HCT116 (cell line): ENCODE measurements around the gene RCAN2. TPM values are rescaled to one million over a fixed set of nuclear protein-coding genes. Genes with fewer than 3 reads are reported as not detected.

Experiments
- ATAC-seq: fragments of 200-7000 bp; cut with Tn5 transposase; 2 replicates; pipeline ENCODE4 v1.9.1; 2020; ENCODE audit warnings: mild to moderate bottlenecking, moderate library complexity
- BruUV-seq: library from RNA; stranded (reverse); fragments of 400-500 nt; replicated peaks from 2 replicates; lab custom pipeline; 2021; lab: Mats Ljungman, UMichigan
- CTCF ChIA-PET: fragments of 300-600 bp; sonication (Branson Sonifier 250); formaldehyde crosslinking; loops from one replicate; lab custom pipeline; 2021; ENCODE audit warnings: antibody characterized with exemption; lab: Charles Lee
- POLR2A ChIA-PET: fragments of 300-600, 350-600 bp; sonication (Branson Sonifier 250); formaldehyde crosslinking; loops from one replicate; lab custom pipeline; 2021; ENCODE audit warnings: antibody characterized with exemption; lab: Charles Lee
- RAD21 ChIA-PET, 2 experiments: fragments of 300-600 bp; sonication (Branson Sonifier 250); formaldehyde crosslinking; loops; one replicate each; lab custom pipeline; 2023; ENCODE audit warnings: low total read pairs in 2 of 2; ENCODE audit not compliant: uncharacterized antibody in 2 of 2, unreplicated experiment in 2 of 2, low non-redundant PET in 1 of 2; lab: Charles Lee
- DNase-seq: peaks from one replicate; pipeline ENCODE4 v3.0.0-alpha.2; 2010; ENCODE audit warnings: low read depth, low spot score
- H2AFZ ChIP-seq: fragments of 200-600 bp; shearing (Covaris generic), sonication (generic); 2 replicates; pipeline ENCODE4 v1.6.1; 2017; ENCODE audit warnings: low read depth, mixed run types, mixed read lengths, antibody characterized with exemption, low read length; ENCODE audit not compliant: poor library complexity, severe bottlenecking
- H3K27ac ChIP-seq: 2 replicates; pipeline ENCODE4 v1.5.1; 2012; ENCODE audit warnings: low read depth, low read length
- H3K27me3 ChIP-seq: fragments of 200-600 bp; sonication (generic); 2 replicates; pipeline ENCODE4 v1.6.1; 2016; ENCODE audit warnings: mixed run types, low read length, mixed read lengths; ENCODE audit not compliant: insufficient read depth
- H3K36me3 ChIP-seq, 2 experiments: fragments of 200-500 bp in 1 of 2; fragments of 200-600 bp in 1 of 2; sonication (Bioruptor generic) in 1 of 2; sonication (generic) in 1 of 2; 2 replicates each; pipeline versions ENCODE4 v1.5.1 to v1.6.1; 2014 to 2016; ENCODE audit warnings: low read length in 2 of 2, inconsistent platforms in 1 of 2, mixed read lengths in 1 of 2, mixed run types in 1 of 2; ENCODE audit not compliant: insufficient read depth in 2 of 2, control insufficient read depth in 1 of 2
- H3K4me1 ChIP-seq, 2 experiments: fragments of 200-600 bp in 1 of 2; sonication (generic) in 1 of 2; 2 replicates each; pipeline versions ENCODE4 v1.5.1 to v1.6.1; 2012 to 2017; ENCODE audit warnings: low read length in 2 of 2, inconsistent platforms in 1 of 2, mild to moderate bottlenecking in 1 of 2, mixed read lengths in 1 of 2, mixed run types in 1 of 2, moderate library complexity in 1 of 2; ENCODE audit not compliant: insufficient read depth in 2 of 2, control insufficient read depth in 1 of 2
- H3K4me2 ChIP-seq: fragments of 200-600 bp; sonication (generic); 2 replicates; pipeline ENCODE4 v1.6.1; 2017; ENCODE audit warnings: mixed run types, low read length, mixed read lengths
- H3K4me3 ChIP-seq, 2 experiments: fragments of 200-600 bp in 1 of 2; sonication (generic) in 1 of 2; replicated peaks in 1 of 2; 2 replicates each; pipeline ENCODE4 v1.5.1; 2011 to 2016; ENCODE audit warnings: low read length in 2 of 2, control low read depth in 1 of 2, low read depth in 1 of 2, mild to moderate bottlenecking in 1 of 2, mixed read lengths in 1 of 2, mixed run types in 1 of 2
- H3K79me2 ChIP-seq: fragments of 200-600 bp; sonication (generic); 2 replicates; pipeline ENCODE4 v1.6.1; 2017; ENCODE audit warnings: mild to moderate bottlenecking, mixed run types, low read length, moderate library complexity, mixed read lengths; ENCODE audit not compliant: insufficient read depth
- H3K9ac ChIP-seq: fragments of 200-600 bp; sonication (generic); 2 replicates; pipeline ENCODE4 v1.6.1; 2016; ENCODE audit warnings: low read length, mixed read lengths
- H3K9me2 ChIP-seq: fragments of 200-600 bp; sonication (generic), shearing (Covaris generic); 2 replicates; pipeline ENCODE4 v1.6.1; 2017; ENCODE audit warnings: mixed run types, mild to moderate bottlenecking, moderate library complexity; ENCODE audit not compliant: insufficient read depth
- H3K9me3 ChIP-seq, 2 experiments: fragments of 200-500 bp in 1 of 2; fragments of 200-600 bp in 1 of 2; sonication (Bioruptor generic) in 1 of 2; sonication (generic) in 1 of 2; 2 replicates each; pipeline ENCODE4 v1.6.1; 2014 to 2017; ENCODE audit warnings: low read length in 2 of 2, mixed read lengths in 2 of 2, inconsistent platforms in 1 of 2, low read depth in 1 of 2, mild to moderate bottlenecking in 1 of 2, mixed run types in 1 of 2, moderate library complexity in 1 of 2; ENCODE audit not compliant: control insufficient read depth in 1 of 2, insufficient read depth in 1 of 2
- H4K20me1 ChIP-seq: fragments of 200-600 bp; sonication (generic), shearing (Covaris generic); 2 replicates; pipeline ENCODE4 v1.6.1; 2017; ENCODE audit warnings: mixed run types, mild to moderate bottlenecking, moderate library complexity; ENCODE audit not compliant: insufficient read depth
- EZH2 ChIP-seq: fragments of 200-600 bp; sonication (generic); IDR thresholded peaks from 2 replicates; pipeline ENCODE4 v1.6.1; 2017; ENCODE audit warnings: antibody characterized with exemption, mixed run types
- EZH2phosphoT487 ChIP-seq: fragments of 200-600 bp; IDR thresholded peaks from 2 replicates; pipeline ENCODE4 v1.6.1; 2018; ENCODE audit warnings: antibody characterized with exemption, borderline replicate concordance
- FOSL1 ChIP-seq: IDR thresholded peaks from 2 replicates; pipeline ENCODE4 v1.6.1; 2012; ENCODE audit warnings: low read depth
- RAD21 ChIP-seq: IDR thresholded peaks from 2 replicates; pipeline ENCODE4 v1.6.1; 2012; ENCODE audit warnings: low read depth, mild to moderate bottlenecking
- SIN3A ChIP-seq: IDR thresholded peaks from 2 replicates; pipeline ENCODE4 v1.6.1; 2012; ENCODE audit warnings: low read depth
- SRF ChIP-seq: IDR thresholded peaks from 2 replicates; pipeline ENCODE4 v1.6.1; 2012; ENCODE audit warnings: low read depth
- YY1 ChIP-seq: IDR thresholded peaks from 2 replicates; pipeline ENCODE4 v1.6.1; 2011; ENCODE audit warnings: low read length, low read depth, moderate library complexity, mild to moderate bottlenecking; ENCODE audit not compliant: insufficient replicate concordance; ENCODE audit errors: extremely low read depth
- ZFX ChIP-seq: fragments of 450-650 bp; IDR thresholded peaks from 2 replicates; pipeline ENCODE4 v1.6.1; 2017
- ZNF274 ChIP-seq: fragments of 200-500 bp; sonication (Bioruptor generic); IDR thresholded peaks from 2 replicates; pipeline ENCODE4 v1.6.1; 2014; ENCODE audit warnings: mild to moderate bottlenecking, low read depth, low read length, inconsistent platforms
- intact Hi-C: fragments of 100-400 bp; cut with micrococcal nuclease; formaldehyde crosslinking; loops from 2 replicates; pipeline ENCODE4 v1.10.0; 2022
- total RNA-seq: library from RNA; stranded (reverse); gene quantifications from one replicate; pipeline ENCODE4 v1.2.1, GENCODE V29; 2021; ENCODE audit not compliant: unreplicated experiment
- TF ChIP-seq, protein P1 (sequence below): IDR thresholded peaks from 2 replicates; pipeline ENCODE4 v1.6.1; 2012; ENCODE audit warnings: low read depth
- TF ChIP-seq, protein P2 (sequence below), 3 experiments: fragments of 200-600 bp in 1 of 3; sonication (generic) in 1 of 3; IDR thresholded peaks in 2 of 3; conservative IDR thresholded peaks in 1 of 3; 2 replicates each; pipeline ENCODE4 v1.5.1; 2012 to 2017; ENCODE audit warnings: low read depth in 2 of 3, low read length in 2 of 3, antibody characterized with exemption in 1 of 3, borderline replicate concordance in 1 of 3, control low read depth in 1 of 3, mild to moderate bottlenecking in 1 of 3, mixed read lengths in 1 of 3, mixed run types in 1 of 3, moderate library complexity in 1 of 3; ENCODE audit not compliant: insufficient read depth in 1 of 3

Gene RCAN2
- total RNA-seq, 1 experiment from 2014 or later = 0.57 TPM

DNA sequence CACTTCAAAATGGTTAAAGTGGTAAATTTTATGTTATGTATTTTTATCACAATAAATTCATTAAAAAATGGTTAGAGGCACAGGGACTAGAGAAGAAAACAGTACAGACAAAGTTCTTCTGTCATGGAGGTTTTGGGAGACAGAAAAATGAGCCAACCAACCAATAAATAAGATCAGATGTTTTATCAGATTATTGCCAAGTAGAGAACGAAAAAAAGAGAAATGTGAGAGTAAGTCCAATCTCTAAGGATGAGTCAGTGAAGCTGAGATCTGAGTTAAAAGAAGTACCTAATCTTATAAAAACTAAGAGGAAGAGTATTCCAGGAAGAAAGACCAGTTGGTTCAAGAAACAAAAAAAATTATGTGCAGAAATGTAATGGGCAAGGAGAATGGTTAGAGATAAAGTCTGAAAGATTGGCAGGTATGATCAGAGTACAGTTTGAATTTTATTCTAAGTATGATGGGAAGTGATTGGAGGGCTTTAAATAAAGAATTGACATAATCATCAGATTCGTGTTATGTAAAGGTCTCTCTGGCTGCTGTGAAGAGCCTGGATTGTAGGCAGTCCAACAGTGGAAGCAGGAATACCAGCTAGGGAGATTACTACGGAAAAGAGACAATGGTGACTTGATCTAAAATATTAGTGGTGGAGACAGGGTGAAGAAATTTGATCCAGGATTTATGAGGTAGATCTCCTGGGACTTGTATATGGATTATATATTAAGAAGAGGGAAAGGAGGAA lies 79.6 kb downstream of the RCAN2 start (continued):
- no peak for TF ChIP-seq SRF
- no peak for TF ChIP-seq SIN3A
- TF ChIP-seq ZNF274 = no peak
- no peak for TF ChIP-seq EZH2
- no peak for TF ChIP-seq ZFX
- TF ChIP-seq EZH2phosphoT487 = no peak
- TF ChIP-seq, protein P1, sequence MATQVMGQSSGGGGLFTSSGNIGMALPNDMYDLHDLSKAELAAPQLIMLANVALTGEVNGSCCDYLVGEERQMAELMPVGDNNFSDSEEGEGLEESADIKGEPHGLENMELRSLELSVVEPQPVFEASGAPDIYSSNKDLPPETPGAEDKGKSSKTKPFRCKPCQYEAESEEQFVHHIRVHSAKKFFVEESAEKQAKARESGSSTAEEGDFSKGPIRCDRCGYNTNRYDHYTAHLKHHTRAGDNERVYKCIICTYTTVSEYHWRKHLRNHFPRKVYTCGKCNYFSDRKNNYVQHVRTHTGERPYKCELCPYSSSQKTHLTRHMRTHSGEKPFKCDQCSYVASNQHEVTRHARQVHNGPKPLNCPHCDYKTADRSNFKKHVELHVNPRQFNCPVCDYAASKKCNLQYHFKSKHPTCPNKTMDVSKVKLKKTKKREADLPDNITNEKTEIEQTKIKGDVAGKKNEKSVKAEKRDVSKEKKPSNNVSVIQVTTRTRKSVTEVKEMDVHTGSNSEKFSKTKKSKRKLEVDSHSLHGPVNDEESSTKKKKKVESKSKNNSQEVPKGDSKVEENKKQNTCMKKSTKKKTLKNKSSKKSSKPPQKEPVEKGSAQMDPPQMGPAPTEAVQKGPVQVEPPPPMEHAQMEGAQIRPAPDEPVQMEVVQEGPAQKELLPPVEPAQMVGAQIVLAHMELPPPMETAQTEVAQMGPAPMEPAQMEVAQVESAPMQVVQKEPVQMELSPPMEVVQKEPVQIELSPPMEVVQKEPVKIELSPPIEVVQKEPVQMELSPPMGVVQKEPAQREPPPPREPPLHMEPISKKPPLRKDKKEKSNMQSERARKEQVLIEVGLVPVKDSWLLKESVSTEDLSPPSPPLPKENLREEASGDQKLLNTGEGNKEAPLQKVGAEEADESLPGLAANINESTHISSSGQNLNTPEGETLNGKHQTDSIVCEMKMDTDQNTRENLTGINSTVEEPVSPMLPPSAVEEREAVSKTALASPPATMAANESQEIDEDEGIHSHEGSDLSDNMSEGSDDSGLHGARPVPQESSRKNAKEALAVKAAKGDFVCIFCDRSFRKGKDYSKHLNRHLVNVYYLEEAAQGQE = no peak
- TF ChIP-seq, all 23 proteins: peak for 0

DNA sequence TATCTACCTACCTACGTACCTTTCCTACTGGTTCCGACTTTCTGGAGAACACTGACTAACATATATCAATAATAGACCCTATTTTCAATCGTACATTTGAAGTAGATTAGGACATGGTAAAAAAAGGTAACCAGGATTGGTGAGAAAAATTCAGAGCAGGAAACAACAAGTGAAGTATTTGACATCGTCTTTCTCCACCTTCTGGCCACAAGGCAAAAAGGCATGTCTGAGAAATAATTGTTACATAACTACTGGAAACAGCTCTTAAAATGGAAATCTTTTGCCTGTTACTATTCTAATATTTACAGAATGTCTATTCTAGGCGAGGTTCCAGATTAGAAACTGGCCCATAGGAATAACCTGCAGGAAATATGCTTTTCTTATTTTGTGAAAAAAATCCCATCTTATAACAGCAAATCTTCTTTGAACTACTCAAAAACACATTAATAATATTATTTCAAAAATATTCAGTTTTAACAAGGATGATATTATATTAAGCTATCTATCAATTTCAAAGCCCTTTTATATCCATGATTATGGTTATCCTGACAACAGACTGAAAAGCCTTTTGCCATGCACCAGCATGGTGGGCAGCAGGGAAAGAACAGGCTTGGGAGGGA lies 80.8 kb downstream of the RCAN2 start:
- H3K27ac ChIP-seq = no peak overlapping the region
- no peaks in the 10 kb centered on the region for H3K9me3 ChIP-seq
- ChIA-PET POLR2A (no interaction called here), RAD21 (interaction anchor here (1.2 to 1.6 kb wide), 5 partner anchors 189 to 480 kb away, joined by 3 to 13 read pairs (median 6); no protein-coding TSS in a partner anchor), CTCF (interaction anchor here (0.8 to 1.8 kb wide), 11 partner anchors 14 to 579 kb away, joined by 3 to 43 read pairs (median 4); partner anchors contain the start of gene ENPP4)
- H2AFZ ChIP-seq = peak overlapping the region; percentile 87
- ATAC-seq (peak; percentile 44; the same call in 1 of the 2 replicates), DNase-seq (peak; percentile 32)
- H4K20me1 ChIP-seq = no peaks in the 10 kb centered on the region
- no peaks in the 10 kb centered on the region for H3K4me1 ChIP-seq
- no peak overlapping the region for H3K4me2 ChIP-seq
- no peaks in the 10 kb centered on the region for H3K36me3 ChIP-seq
- TF ChIP-seq, protein P2, sequence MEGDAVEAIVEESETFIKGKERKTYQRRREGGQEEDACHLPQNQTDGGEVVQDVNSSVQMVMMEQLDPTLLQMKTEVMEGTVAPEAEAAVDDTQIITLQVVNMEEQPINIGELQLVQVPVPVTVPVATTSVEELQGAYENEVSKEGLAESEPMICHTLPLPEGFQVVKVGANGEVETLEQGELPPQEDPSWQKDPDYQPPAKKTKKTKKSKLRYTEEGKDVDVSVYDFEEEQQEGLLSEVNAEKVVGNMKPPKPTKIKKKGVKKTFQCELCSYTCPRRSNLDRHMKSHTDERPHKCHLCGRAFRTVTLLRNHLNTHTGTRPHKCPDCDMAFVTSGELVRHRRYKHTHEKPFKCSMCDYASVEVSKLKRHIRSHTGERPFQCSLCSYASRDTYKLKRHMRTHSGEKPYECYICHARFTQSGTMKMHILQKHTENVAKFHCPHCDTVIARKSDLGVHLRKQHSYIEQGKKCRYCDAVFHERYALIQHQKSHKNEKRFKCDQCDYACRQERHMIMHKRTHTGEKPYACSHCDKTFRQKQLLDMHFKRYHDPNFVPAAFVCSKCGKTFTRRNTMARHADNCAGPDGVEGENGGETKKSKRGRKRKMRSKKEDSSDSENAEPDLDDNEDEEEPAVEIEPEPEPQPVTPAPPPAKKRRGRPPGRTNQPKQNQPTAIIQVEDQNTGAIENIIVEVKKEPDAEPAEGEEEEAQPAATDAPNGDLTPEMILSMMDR (IDR thresholded peaks at IDR 0.05 in 2 of 3, conservative IDR thresholded peaks at IDR 0.05 in 1 of 3; ENCODE audit: borderline replicate concordance in 1 of 3, insufficient read depth in 1 of 3, low read depth in 2 of 3, low read length in 2 of 3) = peak; percentile 49 to 77 (median 76); a peak in 5 of 6 replicates
- TF ChIP-seq RAD21 = peak; percentile 91
- no peak for TF ChIP-seq FOSL1
- TF ChIP-seq YY1 = no peak
- H3K9ac ChIP-seq = no peak overlapping the region
- no peaks in the 10 kb centered on the region for H3K27me3 ChIP-seq
- H3K4me3 ChIP-seq = no peak overlapping the region
- no peaks in the 10 kb centered on the region for H3K79me2 ChIP-seq
- no TSS peak for BruUV-seq
- intact Hi-C loops = loop anchor here (1.0 to 2.0 kb wide), 4 partner anchors 189 to 480 kb away; no protein-coding TSS in a partner anchor
- H3K9me2 ChIP-seq = no peaks in the 10 kb centered on the region
